NCI-H226 (cell line): ENCODE results near the gene PHACTR2.
"Not testable (repeated sequence)": the region's sequence is repeated elsewhere in the genome, so short reads cannot be mapped to it uniquely, and the experiment has no call there.

ENCODE experiments used
- DNase-seq: peaks from one replicate; pipeline ENCODE4 v3.0.0-alpha.2; 2015

PHACTR2 gene

GRCh38 chr6:143822584-143823024 is 144.8 kb downstream of the PHACTR2 start:
- peak; percentile 70 for DNase-seq

- no peak for DNase-seq
Measured at GRCh38 chr6:143823548-143823947, 145.8 kb downstream of the PHACTR2 start.

- DNase-seq, result no peak
Measured at GRCh38 chr6:143828572-143828971, 150.8 kb downstream of the PHACTR2 start.

DNA sequence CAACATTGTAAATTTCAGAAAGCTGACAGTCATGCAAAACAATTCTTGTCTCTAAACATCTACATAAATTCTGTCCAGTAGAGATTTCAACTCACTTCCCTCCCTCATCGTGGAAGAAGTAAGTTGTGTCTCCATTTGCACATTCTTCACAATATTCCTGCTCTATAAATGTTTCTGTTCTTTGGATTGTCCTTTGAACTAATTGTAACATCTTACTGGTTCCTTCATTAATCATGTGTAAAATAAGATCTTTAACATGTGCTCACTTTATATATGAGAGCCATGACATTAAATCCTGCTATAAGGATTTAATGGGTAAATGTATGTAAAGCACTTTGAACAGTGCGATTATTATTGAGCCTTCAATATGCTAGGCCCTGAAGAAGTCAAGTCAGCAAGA is 158.4 kb downstream of the PHACTR2 start:
- no peak for DNase-seq

- no peak for DNase-seq
Measured at GRCh38 chr6:143838395-143838794, 160.6 kb downstream of the PHACTR2 start.

- DNase-seq, result no peak
Measured at GRCh38 chr6:143839196-143839595, 161.4 kb downstream of the PHACTR2 start.

DNA sequence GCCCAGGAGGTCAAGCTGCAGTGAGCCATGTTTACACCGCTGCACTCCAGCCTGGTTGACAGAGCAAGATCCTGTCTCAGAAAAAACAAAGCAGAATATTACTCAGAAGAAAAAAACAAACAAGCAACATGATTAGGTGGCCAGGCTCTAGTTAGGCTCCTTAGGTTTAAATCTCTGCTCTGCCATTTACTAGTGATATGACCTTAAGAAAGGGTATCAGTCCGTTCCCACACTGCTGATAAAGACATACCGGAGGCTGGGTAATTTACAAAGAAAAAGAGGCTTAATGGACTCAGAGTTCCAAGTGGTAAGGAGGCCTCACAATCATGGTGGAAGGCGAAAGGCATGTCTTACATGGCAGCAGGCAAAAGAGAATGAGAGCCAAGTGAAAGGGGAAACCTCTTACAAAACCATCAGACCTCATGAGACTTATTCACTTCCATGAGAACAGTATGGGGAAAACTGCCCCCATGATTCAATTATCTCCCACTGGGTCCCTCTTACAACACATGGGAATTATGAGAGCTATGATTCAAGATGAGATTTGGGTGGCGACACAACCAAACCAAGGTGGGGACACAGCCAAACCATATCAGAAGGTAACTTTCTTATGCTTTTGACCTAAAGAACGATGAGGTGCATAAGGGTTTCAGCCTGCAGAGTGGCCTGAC is 163.0 kb downstream of the PHACTR2 start:
- no peak for DNase-seq

GRCh38 chr6:143842461-143842901 is 164.7 kb downstream of the PHACTR2 start:
- DNase-seq, result no peak

DNA sequence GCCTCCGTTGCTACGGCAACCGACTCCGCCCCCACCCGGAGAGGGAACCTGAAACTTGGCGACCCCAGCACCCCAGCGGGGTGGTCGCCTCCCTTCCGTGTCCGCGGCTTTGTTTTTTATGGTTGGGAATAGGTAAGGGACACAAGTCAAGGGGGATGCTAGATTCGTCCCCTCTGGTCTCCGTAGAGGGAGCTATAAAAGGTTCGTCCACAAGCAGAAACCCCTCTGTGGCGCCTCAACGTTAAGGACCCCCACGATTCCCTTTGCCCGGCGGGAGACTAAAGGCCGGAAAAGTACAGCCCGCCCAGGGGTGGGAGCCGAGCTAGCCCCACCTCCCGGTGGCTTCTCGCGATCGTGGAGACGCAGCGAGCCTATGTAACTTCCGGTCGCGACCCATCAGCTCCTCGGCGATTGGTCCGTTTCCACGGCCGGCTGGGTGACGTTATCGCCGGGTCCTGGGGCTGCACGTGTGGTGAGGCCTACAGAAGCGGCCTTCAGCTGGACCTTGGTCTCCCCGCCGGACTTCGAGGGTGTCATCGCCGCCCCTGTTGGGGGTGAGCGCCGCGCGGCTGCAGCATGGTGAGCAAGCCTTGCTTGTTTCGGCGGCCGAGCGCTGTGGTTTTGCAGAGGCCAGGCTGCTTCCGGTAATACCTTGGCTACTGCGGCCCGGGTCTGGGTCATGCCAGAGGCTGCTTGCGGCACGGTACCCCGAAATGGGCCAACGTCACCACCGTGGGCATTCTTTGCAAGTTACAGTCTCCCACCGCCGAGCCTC is 165.3 kb downstream of the PHACTR2 start, which contains the start of gene LTV1:
Gene LTV1, plus strand, starts transcription at position 437 of the 775 bp plus-strand sequence. Its CDS starts 140 bp downstream, at position 577.
- peak; percentile 92 for DNase-seq

DNA sequence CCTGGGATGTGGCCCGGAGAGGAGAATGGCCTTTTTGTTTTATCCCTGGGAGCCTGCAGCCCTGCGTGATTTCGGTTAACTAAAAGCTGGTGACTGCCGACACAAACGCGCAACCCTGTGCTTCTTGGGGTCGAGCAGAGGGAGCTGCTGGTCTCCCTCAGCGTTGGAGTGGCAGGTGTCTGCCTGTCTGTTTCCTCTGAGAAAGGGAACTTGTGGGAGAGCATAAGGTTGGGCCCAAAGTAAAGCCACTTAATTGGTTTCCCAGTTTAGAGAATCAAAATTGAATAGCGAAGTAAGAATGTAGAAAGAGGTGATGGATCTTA is 165.9 kb downstream of the PHACTR2 start:
- DNase-seq, result no peak

GRCh38 chr6:143844006-143844405 is 166.2 kb downstream of the PHACTR2 start:
- no peak for DNase-seq

- DNase-seq, result no peak
Measured at GRCh38 chr6:143845033-143845432, 167.3 kb downstream of the PHACTR2 start.

- not testable (repeated sequence) for DNase-seq
Measured at GRCh38 chr6:143851706-143852105, 173.9 kb downstream of the PHACTR2 start.

DNA sequence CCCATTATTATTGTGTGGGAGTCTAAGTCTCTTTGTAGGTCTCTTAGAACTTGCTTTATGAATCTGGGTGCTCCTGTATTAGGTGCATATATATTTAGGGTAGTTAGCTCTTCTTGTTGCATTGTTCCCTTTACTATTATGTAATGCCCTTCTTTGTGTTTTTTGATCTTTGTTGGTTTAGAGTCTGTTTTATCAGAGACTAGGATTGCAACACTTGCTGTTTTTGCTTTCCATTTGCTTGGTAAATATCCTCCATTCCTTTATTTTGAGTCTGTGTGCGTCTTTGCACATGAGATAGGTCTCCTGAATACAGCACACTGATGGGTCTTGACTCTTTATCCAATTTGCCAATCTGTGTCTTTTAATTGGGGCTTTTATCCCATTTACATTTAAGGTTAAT is 177.3 kb downstream of the PHACTR2 start:
- DNase-seq, result not testable (repeated sequence)

DNA sequence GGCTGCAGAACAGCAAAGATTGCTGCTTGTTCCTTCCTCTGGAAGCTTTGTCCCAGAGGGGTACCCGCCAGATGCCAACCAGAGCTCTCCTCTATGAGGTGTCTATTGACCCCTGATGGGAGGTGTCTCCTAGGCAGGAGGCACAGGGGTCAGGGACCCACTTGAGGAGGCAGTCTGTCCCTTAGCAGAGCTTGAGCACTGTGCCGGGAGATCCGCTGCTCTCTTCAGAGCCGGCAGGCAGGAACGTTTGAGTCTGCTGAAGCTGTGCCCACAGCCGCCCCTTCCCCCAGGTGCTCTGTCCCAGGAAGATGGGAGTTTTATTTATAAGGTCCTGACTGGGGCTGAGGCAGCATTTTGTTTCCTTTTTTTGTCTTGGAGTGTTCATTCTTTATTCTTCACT is 179.0 kb downstream of the PHACTR2 start:
- not testable (repeated sequence) for DNase-seq

DNA sequence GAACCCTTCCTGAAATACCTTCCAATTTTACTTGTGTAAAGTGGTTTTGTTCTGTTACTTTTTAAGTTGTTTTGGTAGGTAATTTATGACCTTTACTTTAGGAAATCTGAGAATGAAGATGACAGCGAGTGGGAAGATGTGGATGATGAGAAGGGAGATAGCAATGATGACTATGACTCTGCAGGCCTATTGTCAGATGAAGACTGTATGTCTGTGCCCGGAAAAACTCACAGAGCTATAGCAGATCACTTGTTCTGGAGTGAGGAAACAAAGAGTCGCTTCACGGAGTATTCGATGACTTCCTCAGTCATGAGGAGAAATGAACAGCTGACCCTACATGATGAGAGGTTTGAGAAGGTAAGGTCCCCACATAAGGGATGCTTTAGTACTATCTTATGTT is 179.9 kb downstream of the PHACTR2 start:
- DNase-seq, result no peak

DNA sequence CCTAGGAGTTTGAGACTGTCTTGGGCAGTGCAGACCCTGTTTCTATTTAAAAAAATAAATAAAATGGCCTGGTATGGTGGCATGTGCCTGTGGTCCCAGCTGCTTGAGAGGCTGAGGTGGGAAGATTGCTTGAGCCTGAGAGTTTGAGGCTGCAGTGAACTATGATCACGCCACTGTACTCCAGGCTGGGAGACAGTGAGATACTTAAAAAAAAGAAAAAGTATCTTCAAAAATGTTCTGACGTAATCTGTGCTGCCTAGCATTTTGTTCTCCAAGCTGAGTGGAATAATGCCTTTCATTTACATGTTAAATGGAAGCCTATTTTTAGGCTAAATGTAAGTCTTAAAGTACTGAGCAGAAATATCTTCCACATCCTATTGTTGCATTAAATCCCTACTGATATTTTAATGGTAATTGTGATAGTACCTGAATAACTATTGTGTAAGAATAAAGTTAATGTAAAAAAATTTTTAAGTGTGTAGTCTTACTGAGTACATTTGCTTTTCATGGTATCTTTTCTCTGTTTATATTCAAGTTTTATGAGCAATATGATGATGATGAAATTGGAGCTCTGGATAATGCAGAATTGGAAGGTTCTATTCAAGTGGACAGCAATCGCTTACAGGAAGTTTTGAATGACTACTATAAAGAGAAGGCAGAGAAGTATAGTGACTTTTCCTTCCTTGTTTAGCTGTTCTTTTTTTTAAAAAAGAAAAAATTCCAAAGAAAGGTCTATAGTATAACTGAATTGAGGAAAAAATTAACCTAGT is 182.3 kb downstream of the PHACTR2 start:
- no peak for DNase-seq

DNA sequence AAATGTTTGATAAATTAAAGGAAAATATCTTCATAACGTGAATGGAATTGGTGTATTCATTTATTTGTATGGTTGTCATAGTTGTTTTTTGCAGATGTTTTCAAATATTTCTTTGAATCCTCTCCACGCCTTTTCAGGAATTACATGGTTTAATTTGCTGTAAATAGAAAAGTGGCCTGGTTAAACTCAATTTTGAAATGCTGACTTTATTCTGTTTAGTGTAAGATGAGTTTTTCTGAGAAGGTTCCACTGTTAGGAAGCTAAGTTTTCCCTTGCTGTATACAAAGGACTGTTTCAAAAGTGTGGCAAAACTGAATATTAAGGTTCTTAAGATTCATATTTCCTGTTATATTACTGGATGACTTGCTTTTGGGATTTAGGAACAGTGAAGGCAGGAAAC is 186.0 kb downstream of the PHACTR2 start:
- no peak for DNase-seq

GRCh38 chr6:143864234-143864633 is 186.5 kb downstream of the PHACTR2 start, which contains the start of gene ZC2HC1B:
Gene ZC2HC1B (plus strand): TSS chr6:143864474. CDS start chr6:143864540, 66 bp downstream.
- no peak for DNase-seq

- DNase-seq, result no peak
Measured at GRCh38 chr6:143867236-143867635, 189.5 kb downstream of the PHACTR2 start.

GRCh38 chr6:143868808-143869207 is 191.0 kb downstream of the PHACTR2 start:
- DNase-seq, result not testable (repeated sequence)

DNA sequence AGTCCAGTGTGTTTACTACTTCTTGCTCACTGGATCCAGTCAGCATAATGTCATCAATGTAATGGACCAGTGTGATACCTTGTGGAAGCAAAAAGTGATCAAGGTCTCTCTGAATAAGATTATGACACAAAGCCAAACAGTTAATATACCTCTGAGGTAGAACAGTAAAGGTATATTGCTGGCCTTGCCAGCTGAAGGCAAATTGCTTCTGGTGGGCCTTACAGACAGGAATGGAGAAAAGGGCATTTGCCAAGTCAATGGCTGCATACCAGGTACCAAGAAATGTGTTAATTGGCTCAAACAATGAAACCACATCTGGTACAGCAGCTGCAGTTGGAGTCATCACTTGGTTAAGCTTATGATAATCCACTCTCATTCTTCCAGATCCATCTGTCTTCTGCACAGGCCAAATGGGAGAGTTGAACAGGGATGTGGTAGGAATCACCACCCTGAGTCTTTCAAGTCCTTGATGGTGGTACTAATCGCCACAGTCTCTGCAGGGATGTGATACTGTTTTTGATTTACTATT is 193.5 kb downstream of the PHACTR2 start:
- DNase-seq, result not testable (repeated sequence)

GRCh38 chr6:143872201-143872600 is 194.4 kb downstream of the PHACTR2 start:
- no peak for DNase-seq
